HUES64 (cell line): ENCODE data around the gene IKZF2.

Source experiments
- H3K27ac ChIP-seq: 2 replicates; pipeline ENCODE4 v1.7.0; 2013; ENCODE audit warnings: low read depth, low read length, inconsistent platforms
- H3K27me3 ChIP-seq: 2 replicates; pipeline ENCODE4 v1.6.1; 2013; ENCODE audit warnings: mild to moderate bottlenecking, low read length; ENCODE audit not compliant: insufficient read depth
- H3K36me3 ChIP-seq: 2 replicates; pipeline ENCODE4 v1.6.1; 2013; ENCODE audit warnings: mild to moderate bottlenecking, low read length; ENCODE audit not compliant: insufficient read depth
- H3K4me1 ChIP-seq: 2 replicates; pipeline ENCODE4 v1.6.1; 2013; ENCODE audit warnings: mild to moderate bottlenecking, low read length, moderate library complexity; ENCODE audit not compliant: insufficient read depth
- H3K4me3 ChIP-seq: 2 replicates; pipeline ENCODE4 v1.5.1; 2013; ENCODE audit warnings: mild to moderate bottlenecking, low read length, moderate library complexity
- H3K9ac ChIP-seq: 2 replicates; pipeline ENCODE4 v1.6.1; 2013; ENCODE audit warnings: mild to moderate bottlenecking, low read depth, low read length
- H3K9me3 ChIP-seq: 2 replicates; pipeline ENCODE4 v1.6.1; 2013; ENCODE audit warnings: low read depth, low read length; ENCODE audit not compliant: insufficient read depth
- WGBS: fragments of 150-250, 120-280 bp; methylation state at CpG from one replicate; pipeline ENCODE4 v1.1.7; 2013; ENCODE audit warnings: missing lambda C conversion rate; 5-methylcytosine and 5-hydroxymethylcytosine counted together

The IKZF2 gene

DNA sequence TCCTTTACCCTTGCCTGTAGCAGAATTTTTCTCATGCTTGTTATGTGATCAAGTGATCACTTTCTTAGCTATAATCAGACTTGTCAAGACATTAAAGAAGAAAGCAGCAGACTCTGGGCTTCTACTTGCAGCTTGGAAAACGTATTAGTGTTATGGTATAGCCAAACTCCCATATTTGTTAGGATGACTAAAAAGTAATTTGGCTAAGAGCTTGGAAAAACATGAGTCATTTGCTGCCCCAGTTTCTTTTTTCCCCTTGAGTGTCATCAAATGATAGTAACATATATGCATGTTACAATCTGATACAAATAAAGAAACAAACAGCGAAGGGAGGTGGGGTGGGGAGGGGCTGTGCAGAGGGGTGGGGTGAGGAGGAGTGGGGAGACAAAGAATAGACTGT is 155.5 kb downstream of the IKZF2 start:
- Histone ChIP-seq H3K27ac (no peak overlapping the region), H3K9me3 (no peaks in the 10 kb centered on the region), H3K9ac (no peak overlapping the region), H3K36me3 (no peaks in the 10 kb centered on the region), H3K27me3 (no peaks in the 10 kb centered on the region), H3K4me3 (no peak overlapping the region), H3K4me1 (no peaks in the 10 kb centered on the region)
- 98% methylated on average over 2 of the region's 2 CpGs for WGBS

DNA sequence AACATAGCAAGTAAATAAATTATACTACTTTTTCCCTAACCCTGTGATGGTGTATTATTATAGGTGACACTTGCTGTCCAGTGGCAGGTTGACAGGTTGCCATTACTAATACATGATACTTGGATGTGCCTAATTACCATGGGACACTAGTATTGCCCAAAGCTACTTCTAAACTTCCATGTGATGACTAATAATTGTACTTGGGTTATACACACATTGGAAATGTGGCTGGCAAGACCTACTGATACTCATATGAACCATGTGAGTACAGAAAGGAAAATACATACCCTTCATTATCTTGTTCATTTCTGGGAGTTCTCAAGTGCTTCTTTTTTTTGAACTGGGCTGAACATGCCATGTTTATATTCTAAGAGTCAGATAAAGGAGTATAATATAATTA is 156.4 kb downstream of the IKZF2 start:
- no peak overlapping the region for H3K4me3 ChIP-seq

GRCh38 chr2:212991120-212991519 is 160.3 kb downstream of the IKZF2 start:
- no peaks in the 10 kb centered on the region for H3K4me1 ChIP-seq
- no peak overlapping the region for H3K27ac ChIP-seq
- no peak overlapping the region for H3K4me3 ChIP-seq
- H3K9ac ChIP-seq, result no peak overlapping the region
- no peaks in the 10 kb centered on the region for H3K36me3 ChIP-seq
- 100% methylated on average over 1 of the region's 1 CpG for WGBS
- H3K9me3 ChIP-seq, result no peaks in the 10 kb centered on the region
- no peaks in the 10 kb centered on the region for H3K27me3 ChIP-seq

More for the DNA sequence above, 156.4 kb downstream of the IKZF2 start:
- H3K9ac ChIP-seq, result no peak overlapping the region
- no peaks in the 10 kb centered on the region for H3K36me3 ChIP-seq
- H3K9me3 ChIP-seq, result no peaks in the 10 kb centered on the region
- H3K27ac ChIP-seq, result no peak overlapping the region
- no peaks in the 10 kb centered on the region for H3K4me1 ChIP-seq
- H3K27me3 ChIP-seq, result no peaks in the 10 kb centered on the region

DNA sequence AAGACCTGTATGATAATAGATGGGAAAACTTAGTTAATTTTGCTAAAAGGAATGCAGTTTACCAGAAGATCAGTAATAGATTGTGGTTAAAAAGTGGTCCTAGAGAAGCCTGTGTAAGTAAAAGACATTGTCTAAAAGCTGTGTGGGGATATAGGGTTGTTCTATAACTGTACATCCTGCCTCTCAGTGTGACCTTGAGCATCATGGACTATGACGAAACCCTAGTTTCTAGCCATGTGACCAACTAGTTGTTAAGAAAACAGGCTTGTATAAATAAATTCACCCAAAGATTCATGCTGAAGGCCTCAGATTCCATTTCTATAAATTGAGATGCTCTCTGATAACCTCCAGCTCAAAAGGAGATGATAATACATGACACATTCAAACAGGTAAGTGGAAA is 160.7 kb downstream of the IKZF2 start:
- H3K4me3 ChIP-seq, result no peak overlapping the region
- H3K9me3 ChIP-seq, result no peaks in the 10 kb centered on the region
- H3K27me3 ChIP-seq, result no peaks in the 10 kb centered on the region
- WGBS, result 93% methylated on average over 1 of the region's 1 CpG
- no peaks in the 10 kb centered on the region for H3K4me1 ChIP-seq
- no peaks in the 10 kb centered on the region for H3K36me3 ChIP-seq
- no peak overlapping the region for H3K9ac ChIP-seq
- H3K27ac ChIP-seq, result no peak overlapping the region

DNA sequence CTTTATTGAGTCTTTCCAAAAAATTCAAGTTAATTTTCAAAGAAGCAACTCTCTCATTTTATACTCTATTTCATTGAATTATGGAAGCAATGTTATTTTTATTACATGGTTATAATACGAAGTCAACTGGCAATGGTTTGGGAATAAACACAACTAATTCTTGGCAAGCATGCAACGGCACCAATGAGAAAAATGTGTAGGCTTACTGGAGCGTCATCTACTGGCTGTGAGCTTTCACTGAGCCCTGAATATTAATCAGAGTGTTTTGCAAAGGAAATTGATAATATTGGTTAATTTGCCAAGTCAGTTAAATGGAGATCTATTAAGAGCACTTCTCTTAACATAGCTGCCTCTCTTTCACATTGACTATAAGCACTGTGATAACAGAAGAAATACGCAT is 163.9 kb downstream of the IKZF2 start:
- WGBS, result 94% methylated on average over 4 of the region's 4 CpGs
- Histone ChIP-seq H3K4me3 (no peak overlapping the region), H3K36me3 (no peaks in the 10 kb centered on the region), H3K4me1 (no peaks in the 10 kb centered on the region), H3K27ac (no peak overlapping the region), H3K9me3 (no peaks in the 10 kb centered on the region), H3K27me3 (no peaks in the 10 kb centered on the region), H3K9ac (no peak overlapping the region)

- Histone ChIP-seq H3K9me3 (no peaks in the 10 kb centered on the region), H3K9ac (no peak overlapping the region), H3K36me3 (no peaks in the 10 kb centered on the region), H3K27me3 (no peaks in the 10 kb centered on the region), H3K27ac (no peak overlapping the region), H3K4me3 (no peak overlapping the region), H3K4me1 (no peaks in the 10 kb centered on the region)
- 88% methylated on average over 6 of the region's 6 CpGs for WGBS
Observed at GRCh38 chr2:212984129-212984528, 167.3 kb downstream of the IKZF2 start.

- Histone ChIP-seq H3K9ac (no peak overlapping the region), H3K4me3 (no peak overlapping the region), H3K27me3 (no peaks in the 10 kb centered on the region), H3K4me1 (no peaks in the 10 kb centered on the region), H3K27ac (no peak overlapping the region), H3K36me3 (no peaks in the 10 kb centered on the region), H3K9me3 (no peaks in the 10 kb centered on the region)
- 86% methylated on average over 1 of the region's 1 CpG for WGBS
Observed at GRCh38 chr2:212979799-212980198, 171.6 kb downstream of the IKZF2 start.

- 73% methylated on average over 2 of the region's 2 CpGs for WGBS
- no peak overlapping the region for H3K27ac ChIP-seq
- H3K27me3 ChIP-seq, result no peaks in the 10 kb centered on the region
Observed at GRCh38 chr2:212979046-212979612, 172.3 kb downstream of the IKZF2 start.

DNA sequence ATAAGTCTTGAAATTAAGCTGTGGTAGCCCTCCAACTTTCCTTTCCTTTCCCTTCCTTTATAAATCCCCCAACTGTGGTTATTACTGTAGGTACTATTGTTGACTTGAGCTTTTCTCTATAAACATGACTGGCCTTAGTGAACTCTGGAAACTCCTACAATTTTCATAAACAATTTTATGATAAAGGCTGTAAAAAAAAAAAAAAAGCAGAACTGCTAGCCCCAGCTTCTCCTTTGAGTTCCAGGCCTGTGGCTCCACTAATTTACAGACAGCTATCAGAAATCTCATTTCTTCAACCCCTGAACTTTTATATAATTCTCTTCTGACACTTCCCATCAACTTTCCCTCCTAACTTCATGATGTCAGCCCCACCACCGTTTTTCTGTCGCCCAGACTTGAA is 174.3 kb downstream of the IKZF2 start:
- no peak overlapping the region for H3K9ac ChIP-seq
- no peak overlapping the region for H3K4me3 ChIP-seq
- WGBS, result 87% methylated on average over 2 of the region's 2 CpGs
- H3K36me3 ChIP-seq, result no peaks in the 10 kb centered on the region
- H3K4me1 ChIP-seq, result peaks cover 5% of the 10 kb centered on the region; the same call in 1 of the 2 replicates
- H3K27ac ChIP-seq, result no peak overlapping the region
- H3K9me3 ChIP-seq, result no peaks in the 10 kb centered on the region
- no peaks in the 10 kb centered on the region for H3K27me3 ChIP-seq

More at GRCh38 chr2:212979046-212979612, 172.3 kb downstream of the IKZF2 start:
- Histone ChIP-seq H3K4me1 (peaks cover 4% of the 10 kb centered on the region; the same call in 1 of the 2 replicates), H3K4me3 (no peak overlapping the region), H3K9ac (no peak overlapping the region), H3K36me3 (no peaks in the 10 kb centered on the region), H3K9me3 (no peaks in the 10 kb centered on the region)

GRCh38 chr2:212975333-212975732 is 176.1 kb downstream of the IKZF2 start:
- Histone ChIP-seq H3K27ac (no peak overlapping the region), H3K27me3 (no peaks in the 10 kb centered on the region), H3K36me3 (no peaks in the 10 kb centered on the region), H3K4me1 (peaks cover 5% of the 10 kb centered on the region; the same call in 1 of the 2 replicates), H3K9me3 (no peaks in the 10 kb centered on the region), H3K4me3 (no peak overlapping the region), H3K9ac (no peak overlapping the region)
- WGBS, result 72% methylated on average over 1 of the region's 1 CpG

GRCh38 chr2:212974692-212975091 is 176.7 kb downstream of the IKZF2 start:
- 50% methylated on average over 2 of the region's 2 CpGs for WGBS
- H3K4me1 ChIP-seq, result peaks cover 5% of the 10 kb centered on the region; the same call in 1 of the 2 replicates
- no peak overlapping the region for H3K9ac ChIP-seq
- no peak overlapping the region for H3K27ac ChIP-seq
- no peaks in the 10 kb centered on the region for H3K9me3 ChIP-seq
- no peaks in the 10 kb centered on the region for H3K27me3 ChIP-seq
- H3K4me3 ChIP-seq, result no peak overlapping the region
- H3K36me3 ChIP-seq, result no peaks in the 10 kb centered on the region

DNA sequence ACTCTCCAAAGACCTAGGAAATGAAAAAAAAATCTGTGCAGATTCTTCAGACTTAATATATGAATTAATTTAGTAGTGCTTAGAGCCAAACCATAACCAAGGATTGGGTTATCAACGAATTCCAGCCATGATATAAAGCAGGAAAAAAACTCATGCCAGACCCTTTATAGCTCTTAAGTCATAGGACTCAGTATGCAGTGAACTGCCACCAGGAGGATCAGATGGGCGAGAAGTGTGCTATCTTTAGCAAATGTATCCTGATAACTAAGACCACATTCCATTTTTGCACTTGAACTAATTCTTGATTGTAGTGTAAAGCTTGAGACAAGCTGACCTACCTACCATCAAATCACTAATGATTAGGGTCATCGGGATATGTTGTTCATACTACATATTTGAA is 178.1 kb downstream of the IKZF2 start:
- no peaks in the 10 kb centered on the region for H3K27me3 ChIP-seq
- no peak overlapping the region for H3K4me3 ChIP-seq
- H3K36me3 ChIP-seq, result no peaks in the 10 kb centered on the region
- WGBS, result 92% methylated on average over 3 of the region's 3 CpGs
- H3K27ac ChIP-seq, result no peak overlapping the region
- no peaks in the 10 kb centered on the region for H3K9me3 ChIP-seq
- H3K9ac ChIP-seq, result no peak overlapping the region
- peaks cover 8% of the 10 kb centered on the region; the same call in 1 of the 2 replicates for H3K4me1 ChIP-seq
